ENCODE data around the gene GNAT2. TPM values are rescaled to one million over a fixed set of nuclear protein-coding genes. Genes with fewer than 3 reads are reported as not detected.

The GNAT2 gene
- total RNA-seq, 1 donor from 2014 or later, result not detected

- peaks cover 15% of the 10 kb centered on the region for H3K36me3 Mint-ChIP-seq (ENCODE audit: low read depth)
- no peaks in the 10 kb centered on the region for H3K9me3 Mint-ChIP-seq (ENCODE audit: low read depth)
- H3K27me3 Mint-ChIP-seq (ENCODE audit: low read depth), result no peaks in the 10 kb centered on the region
- H3K27ac Mint-ChIP-seq (ENCODE audit: unreplicated experiment), result peak overlapping the region; percentile 91
- no peak for DNase-seq (ENCODE audit: low spot score)
- no peak for TF ChIP-seq CTCF (IDR thresholded peaks at IDR 0.05)
- H3K4me1 Mint-ChIP-seq (ENCODE audit: low read depth), result peaks cover 14% of the 10 kb centered on the region
- no peak overlapping the region for H3K4me3 Mint-ChIP-seq (ENCODE audit: unreplicated experiment)
Measured at GRCh38 chr1:109578947-109579443, 40.4 kb downstream of the GNAT2 start.

- Mint-ChIP-seq H3K4me3 (ENCODE audit: unreplicated experiment) (no peak overlapping the region), H3K4me1 (ENCODE audit: low read depth) (peaks cover 7% of the 10 kb centered on the region), H3K36me3 (ENCODE audit: low read depth) (peaks cover 10% of the 10 kb centered on the region), H3K27ac (ENCODE audit: unreplicated experiment) (no peak overlapping the region), H3K9me3 (ENCODE audit: low read depth) (no peaks in the 10 kb centered on the region), H3K27me3 (ENCODE audit: low read depth) (no peaks in the 10 kb centered on the region)
- TF ChIP-seq CTCF (IDR thresholded peaks at IDR 0.05), result no peak
- no peak for DNase-seq (ENCODE audit: low spot score)
Measured at GRCh38 chr1:109573785-109574184, 45.6 kb downstream of the GNAT2 start.

- Mint-ChIP-seq H3K4me1 (ENCODE audit: low read depth) (peaks cover 28% of the 10 kb centered on the region), H3K4me3 (ENCODE audit: unreplicated experiment) (no peak overlapping the region), H3K36me3 (ENCODE audit: low read depth) (peaks cover 3% of the 10 kb centered on the region), H3K27me3 (ENCODE audit: low read depth) (no peaks in the 10 kb centered on the region), H3K27ac (ENCODE audit: unreplicated experiment) (no peak overlapping the region), H3K9me3 (ENCODE audit: low read depth) (no peaks in the 10 kb centered on the region)
- DNase-seq (ENCODE audit: low spot score), result no peak
- no peak for TF ChIP-seq CTCF (IDR thresholded peaks at IDR 0.05)
Measured at GRCh38 chr1:109570414-109570813, 49.0 kb downstream of the GNAT2 start.

- TF ChIP-seq CTCF (IDR thresholded peaks at IDR 0.05), result no peak
- H3K36me3 Mint-ChIP-seq (ENCODE audit: low read depth), result no peaks in the 10 kb centered on the region
- H3K27me3 Mint-ChIP-seq (ENCODE audit: low read depth), result no peaks in the 10 kb centered on the region
- no peak overlapping the region for H3K27ac Mint-ChIP-seq (ENCODE audit: unreplicated experiment)
- H3K9me3 Mint-ChIP-seq (ENCODE audit: low read depth), result no peaks in the 10 kb centered on the region
- no peak for DNase-seq (ENCODE audit: low spot score)
- no peak overlapping the region for H3K4me3 Mint-ChIP-seq (ENCODE audit: unreplicated experiment)
- peaks cover 30% of the 10 kb centered on the region for H3K4me1 Mint-ChIP-seq (ENCODE audit: low read depth)
Measured at GRCh38 chr1:109569323-109569722, 50.1 kb downstream of the GNAT2 start.

GRCh38 chr1:109567877-109568672, 51.3 kb downstream of the GNAT2 start:
- no peaks in the 10 kb centered on the region for H3K36me3 Mint-ChIP-seq (ENCODE audit: low read depth)
- TF ChIP-seq CTCF (IDR thresholded peaks at IDR 0.05), result no peak
- H3K9me3 Mint-ChIP-seq (ENCODE audit: low read depth), result no peaks in the 10 kb centered on the region
- no peak overlapping the region for H3K4me3 Mint-ChIP-seq (ENCODE audit: unreplicated experiment)
- DNase-seq (ENCODE audit: low spot score), result no peak
- no peak overlapping the region for H3K27ac Mint-ChIP-seq (ENCODE audit: unreplicated experiment)
- peaks cover 39% of the 10 kb centered on the region for H3K4me1 Mint-ChIP-seq (ENCODE audit: low read depth)
- no peaks in the 10 kb centered on the region for H3K27me3 Mint-ChIP-seq (ENCODE audit: low read depth)

Data from chondrocyte (in vitro differentiated cells).